ENCODE data around the gene RFXANK. TPM values are rescaled to one million over a fixed set of nuclear protein-coding genes. Genes with fewer than 3 reads are reported as not detected.

RFXANK gene
- total RNA-seq, 4 donors from 2014 or later, result 32.5 to 87.8 (median 57.0) TPM

- no peaks in the 10 kb centered on the region for H3K4me1 ChIP-seq
- DNase-seq, result no peak
- 93 to 94% methylated on average over 8 of the region's 8 CpGs for WGBS, 2 donors
- TF ChIP-seq POLR2A (IDR thresholded peaks at IDR 0.05), result no peak
- TF ChIP-seq, protein P1, sequence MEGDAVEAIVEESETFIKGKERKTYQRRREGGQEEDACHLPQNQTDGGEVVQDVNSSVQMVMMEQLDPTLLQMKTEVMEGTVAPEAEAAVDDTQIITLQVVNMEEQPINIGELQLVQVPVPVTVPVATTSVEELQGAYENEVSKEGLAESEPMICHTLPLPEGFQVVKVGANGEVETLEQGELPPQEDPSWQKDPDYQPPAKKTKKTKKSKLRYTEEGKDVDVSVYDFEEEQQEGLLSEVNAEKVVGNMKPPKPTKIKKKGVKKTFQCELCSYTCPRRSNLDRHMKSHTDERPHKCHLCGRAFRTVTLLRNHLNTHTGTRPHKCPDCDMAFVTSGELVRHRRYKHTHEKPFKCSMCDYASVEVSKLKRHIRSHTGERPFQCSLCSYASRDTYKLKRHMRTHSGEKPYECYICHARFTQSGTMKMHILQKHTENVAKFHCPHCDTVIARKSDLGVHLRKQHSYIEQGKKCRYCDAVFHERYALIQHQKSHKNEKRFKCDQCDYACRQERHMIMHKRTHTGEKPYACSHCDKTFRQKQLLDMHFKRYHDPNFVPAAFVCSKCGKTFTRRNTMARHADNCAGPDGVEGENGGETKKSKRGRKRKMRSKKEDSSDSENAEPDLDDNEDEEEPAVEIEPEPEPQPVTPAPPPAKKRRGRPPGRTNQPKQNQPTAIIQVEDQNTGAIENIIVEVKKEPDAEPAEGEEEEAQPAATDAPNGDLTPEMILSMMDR (IDR thresholded peaks at IDR 0.05), result no peak
- H3K9me3 ChIP-seq, result no peaks in the 10 kb centered on the region
- peaks cover 8 to 13% of the 10 kb centered on the region in 2 donors for H3K36me3 ChIP-seq
- H3K4me3 ChIP-seq (replicated peaks in 1 of 3), result no peak overlapping the region
- intact Hi-C loops (cut with DNase I), result no loop called here
- no peak overlapping the region for H3K27ac ChIP-seq
- H3K27me3 ChIP-seq, result no peaks in the 10 kb centered on the region
These were observed 15.1 kb upstream of the RFXANK start for GRCh38 chr19:19176950-19177349.

- no peak for TF ChIP-seq POLR2A (IDR thresholded peaks at IDR 0.05)
- TF ChIP-seq, protein P1 (IDR thresholded peaks at IDR 0.05), result no peak
- intact Hi-C loops (cut with DNase I), result no loop called here
- Histone ChIP-seq H3K9me3 (no peaks in the 10 kb centered on the region), H3K4me1 (no peaks in the 10 kb centered on the region), H3K4me3 (replicated peaks in 1 of 3) (no peak overlapping the region), H3K36me3 (peaks cover 16 to 17% of the 10 kb centered on the region in 2 donors), H3K27ac (no peak overlapping the region), H3K27me3 (no peaks in the 10 kb centered on the region)
- no peak for DNase-seq
- 94 to 97% methylated on average over 13 to 17 of the region's 17 CpGs for WGBS, 2 donors
These were observed 12.3 kb upstream of the RFXANK start for GRCh38 chr19:19179548-19180441.

- Histone ChIP-seq H3K4me3 (replicated peaks in 1 of 3) (no peak overlapping the region), H3K4me1 (no peaks in the 10 kb centered on the region), H3K27me3 (no peaks in the 10 kb centered on the region), H3K9me3 (no peaks in the 10 kb centered on the region), H3K36me3 (peaks cover 17 to 19% of the 10 kb centered on the region in 2 donors), H3K27ac (no peak overlapping the region)
- 85 to 90% methylated on average over 9 of the region's 9 CpGs for WGBS, 2 donors
- no peak for DNase-seq
- intact Hi-C loops (cut with DNase I), result no loop called here
- no peak for TF ChIP-seq POLR2A (IDR thresholded peaks at IDR 0.05)
- TF ChIP-seq, protein P1 (IDR thresholded peaks at IDR 0.05), result no peak
These were observed 10.5 kb upstream of the RFXANK start for GRCh38 chr19:19181488-19181998.

DNA sequence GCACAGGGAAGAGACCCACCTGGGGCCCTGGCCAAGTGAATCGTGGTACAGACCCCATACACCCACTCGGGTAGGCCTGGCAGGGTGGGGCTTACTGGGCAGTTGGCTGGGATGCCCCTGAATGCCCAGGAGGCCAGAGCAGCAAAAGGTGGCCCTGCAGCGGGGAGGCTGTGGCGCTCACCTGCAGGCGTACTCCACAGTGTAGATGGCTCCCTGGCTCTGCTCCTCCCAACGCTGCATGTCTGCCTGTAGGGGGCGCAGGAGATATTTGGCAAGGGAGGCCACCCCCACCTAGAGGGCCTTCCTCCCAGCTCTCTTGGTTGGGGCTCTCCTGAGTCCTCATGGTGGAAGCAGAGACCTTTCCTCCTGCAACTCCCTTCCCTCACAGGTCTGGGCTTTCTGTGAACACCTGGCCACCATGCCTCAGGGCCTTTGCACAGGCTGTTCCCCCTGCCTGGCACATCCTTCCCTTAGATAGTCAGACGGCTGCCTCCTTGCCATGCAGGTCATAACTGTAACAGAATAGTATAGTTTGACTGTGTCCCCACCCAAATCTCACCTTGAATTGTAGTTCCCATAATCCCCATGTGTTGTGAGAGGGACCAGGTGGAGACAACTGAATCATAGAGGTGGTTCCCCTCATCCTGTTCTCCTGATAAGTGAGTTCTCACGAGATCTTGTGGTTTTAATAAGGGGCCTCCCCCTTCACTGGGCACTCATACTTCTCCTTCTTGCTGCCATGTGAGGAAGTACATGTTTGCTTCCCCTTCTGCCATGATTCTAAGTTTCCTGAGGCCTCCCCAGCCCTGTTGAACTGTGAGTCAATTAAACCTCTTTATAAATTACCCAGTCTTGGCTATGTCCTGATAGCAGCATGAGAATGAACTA is 6.0 kb upstream of the RFXANK start:
- Histone ChIP-seq H3K9me3 (no peaks in the 10 kb centered on the region), H3K4me1 (peaks cover 12 to 23% of the 10 kb centered on the region in 2 donors), H3K27me3 (no peaks in the 10 kb centered on the region), H3K36me3 (peaks cover 11 to 12% of the 10 kb centered on the region in 2 donors), H3K4me3 (replicated peaks in 1 of 3) (no peak overlapping the region), H3K27ac (no peak overlapping the region)
- WGBS, 2 donors, result 55 to 79% methylated on average over 2 to 4 of the region's 9 CpGs
- intact Hi-C loops (cut with DNase I), result no loop called here
- peak; percentile 26 to 39 for DNase-seq
- TF ChIP-seq POLR2A (IDR thresholded peaks at IDR 0.05), result no peak
- TF ChIP-seq, protein P1 (IDR thresholded peaks at IDR 0.05), result peak; percentile 15 to 58 (median 40)

Measured in thyroid gland (tissue), 4 donors.